ENCODE data around the gene FGF18. TPM values are rescaled to one million over a fixed set of nuclear protein-coding genes. Genes with fewer than 3 reads are reported as not detected.

FGF18 gene
- total RNA-seq, 1 experiment from 2014 or later = 0.52 TPM

DNA sequence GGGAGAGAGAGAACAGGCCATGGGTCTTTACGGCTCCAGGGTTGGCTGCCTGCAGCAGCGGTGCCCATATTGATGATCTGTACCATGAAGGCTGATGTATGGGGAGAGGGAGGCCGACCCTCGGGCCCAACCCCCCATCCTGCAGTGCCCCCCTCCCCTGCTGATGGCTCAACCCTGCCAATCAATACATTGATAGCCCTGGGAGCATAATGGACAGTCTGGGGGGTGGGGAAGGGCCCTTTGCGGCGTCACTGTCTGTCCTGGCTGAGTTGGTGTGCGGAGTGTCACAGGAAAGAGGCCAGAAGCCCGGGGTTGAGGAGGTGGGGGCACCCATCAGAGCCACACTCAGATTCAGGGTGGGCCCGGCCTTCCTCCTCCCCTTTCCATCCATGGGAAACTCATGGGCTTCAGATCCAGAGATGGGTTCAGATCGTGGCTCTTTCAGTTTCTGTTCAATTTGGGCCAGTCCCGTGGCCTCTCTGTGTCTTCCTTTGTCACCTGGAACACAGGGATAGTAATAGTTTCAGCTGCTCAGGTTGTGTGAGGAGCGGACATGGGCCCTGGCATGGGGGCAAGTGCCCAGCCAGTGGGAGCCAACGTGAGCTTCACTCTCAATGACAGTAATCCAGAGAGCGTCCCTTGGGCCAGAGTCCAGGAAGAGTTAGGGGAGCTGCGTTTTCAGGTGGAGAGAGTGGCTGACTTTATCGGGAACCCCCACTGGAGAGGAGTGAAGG, 9.5 kb downstream of the FGF18 start:
- Histone ChIP-seq H3K27me3 (ENCODE audit: insufficient read depth, low read depth) (no peaks in the 10 kb centered on the region), H3F3A (ENCODE audit: insufficient read depth, low read depth) (no peaks in the 10 kb centered on the region), H3K4me2 (no peak overlapping the region), H3K36me3 (ENCODE audit: low read depth) (no peaks in the 10 kb centered on the region), H3K79me2 (ENCODE audit: low read depth) (no peaks in the 10 kb centered on the region), H3K9me2 (ENCODE audit: insufficient read depth) (no peaks in the 10 kb centered on the region), H2AFZ (no peak overlapping the region), H3K27ac (no peak overlapping the region), H3K4me1 (replicated peaks; ENCODE audit: insufficient read depth) (0 out of 2 replicates have a peak, but pooled peaks cover 5% of the 10 kb centered on the region), H3K9me3 (ENCODE audit: insufficient read depth, low read depth) (no peaks in the 10 kb centered on the region), H4K20me1 (ENCODE audit: insufficient read depth) (no peaks in the 10 kb centered on the region), H3K4me3 (no peak overlapping the region)
- POLR2A ChIA-PET (ENCODE audit: unreplicated experiment) = no interaction called here
- intact Hi-C loops (cut with micrococcal nuclease; ENCODE audit: unreplicated experiment) = no loop called here
- no peak for DNase-seq
- BruUV-seq (replicated peaks) = no TSS peak
- CTCF ChIA-PET = no interaction called here
- TF ChIP-seq EZH2 (IDR thresholded peaks at IDR 0.05; ENCODE audit: low read depth) = no peak
- TF ChIP-seq, protein P1, sequence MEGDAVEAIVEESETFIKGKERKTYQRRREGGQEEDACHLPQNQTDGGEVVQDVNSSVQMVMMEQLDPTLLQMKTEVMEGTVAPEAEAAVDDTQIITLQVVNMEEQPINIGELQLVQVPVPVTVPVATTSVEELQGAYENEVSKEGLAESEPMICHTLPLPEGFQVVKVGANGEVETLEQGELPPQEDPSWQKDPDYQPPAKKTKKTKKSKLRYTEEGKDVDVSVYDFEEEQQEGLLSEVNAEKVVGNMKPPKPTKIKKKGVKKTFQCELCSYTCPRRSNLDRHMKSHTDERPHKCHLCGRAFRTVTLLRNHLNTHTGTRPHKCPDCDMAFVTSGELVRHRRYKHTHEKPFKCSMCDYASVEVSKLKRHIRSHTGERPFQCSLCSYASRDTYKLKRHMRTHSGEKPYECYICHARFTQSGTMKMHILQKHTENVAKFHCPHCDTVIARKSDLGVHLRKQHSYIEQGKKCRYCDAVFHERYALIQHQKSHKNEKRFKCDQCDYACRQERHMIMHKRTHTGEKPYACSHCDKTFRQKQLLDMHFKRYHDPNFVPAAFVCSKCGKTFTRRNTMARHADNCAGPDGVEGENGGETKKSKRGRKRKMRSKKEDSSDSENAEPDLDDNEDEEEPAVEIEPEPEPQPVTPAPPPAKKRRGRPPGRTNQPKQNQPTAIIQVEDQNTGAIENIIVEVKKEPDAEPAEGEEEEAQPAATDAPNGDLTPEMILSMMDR (conservative IDR thresholded peaks at IDR 0.05) = no peak

DNA sequence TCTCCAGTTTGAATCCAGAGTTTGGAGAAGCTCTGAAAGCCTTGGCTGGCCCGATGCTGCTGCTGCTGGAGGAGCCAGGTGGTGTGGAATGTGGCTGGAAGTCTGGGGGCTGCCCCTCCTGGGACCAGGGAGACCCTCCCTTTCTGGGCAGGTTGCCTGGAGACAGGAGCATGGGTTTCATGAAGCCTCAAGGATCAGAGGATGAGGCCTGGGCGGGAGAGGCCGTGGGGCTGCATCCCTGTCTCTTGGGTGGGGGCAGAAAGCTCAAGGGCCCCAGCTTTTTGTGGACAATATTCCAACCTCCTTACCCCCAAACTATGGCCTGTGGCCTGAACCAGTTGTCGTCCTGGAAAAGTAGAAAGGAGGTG, 10.1 kb downstream of the FGF18 start:
- Histone ChIP-seq H3K27ac (no peak overlapping the region), H3K4me3 (no peak overlapping the region), H3K9me3 (ENCODE audit: insufficient read depth, low read depth) (no peaks in the 10 kb centered on the region), H2AFZ (no peak overlapping the region), H3K36me3 (ENCODE audit: low read depth) (no peaks in the 10 kb centered on the region), H3K4me1 (replicated peaks; ENCODE audit: insufficient read depth) (0 out of 2 replicates have a peak, but pooled peaks cover 5% of the 10 kb centered on the region), H3K9me2 (ENCODE audit: insufficient read depth) (no peaks in the 10 kb centered on the region), H3F3A (ENCODE audit: insufficient read depth, low read depth) (no peaks in the 10 kb centered on the region), H3K27me3 (ENCODE audit: insufficient read depth, low read depth) (no peaks in the 10 kb centered on the region), H3K79me2 (ENCODE audit: low read depth) (no peaks in the 10 kb centered on the region), H4K20me1 (ENCODE audit: insufficient read depth) (no peaks in the 10 kb centered on the region), H3K4me2 (no peak overlapping the region)
- POLR2A ChIA-PET (ENCODE audit: unreplicated experiment) = no interaction called here
- intact Hi-C loops (cut with micrococcal nuclease; ENCODE audit: unreplicated experiment) = no loop called here
- no TSS peak for BruUV-seq (replicated peaks)
- TF ChIP-seq EZH2 (IDR thresholded peaks at IDR 0.05; ENCODE audit: low read depth) = no peak
- TF ChIP-seq, protein P1 (conservative IDR thresholded peaks at IDR 0.05) = no peak
- CTCF ChIA-PET = no interaction called here
- no peak for DNase-seq

DNA sequence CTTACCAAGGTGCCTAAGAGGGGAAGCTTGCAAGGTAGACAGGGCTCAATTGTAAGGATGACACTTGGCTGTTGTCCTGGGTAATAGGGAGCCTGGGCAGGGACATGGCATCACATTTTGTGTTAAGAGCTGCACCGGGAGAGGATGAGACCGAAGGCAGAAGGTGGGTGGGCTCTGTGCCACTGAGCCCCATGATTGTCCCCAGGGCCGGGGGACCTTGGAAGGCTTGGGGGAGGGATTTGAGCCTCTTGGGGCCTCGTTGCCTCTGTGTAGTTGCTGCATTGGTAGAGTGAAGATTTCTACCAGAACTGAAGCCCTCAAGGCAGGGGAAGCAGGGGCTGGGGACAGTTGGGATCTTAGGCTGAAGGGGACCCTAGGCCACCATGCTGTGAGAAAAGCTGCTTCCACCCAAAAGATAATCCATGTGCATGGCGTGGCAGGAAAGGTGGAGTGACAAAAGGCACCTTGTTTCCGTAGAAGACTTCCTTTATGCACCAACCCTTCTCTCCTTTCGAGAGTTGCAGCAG, 11.9 kb downstream of the FGF18 start:
- intact Hi-C loops (cut with micrococcal nuclease; ENCODE audit: unreplicated experiment) = no loop called here
- no peak overlapping the region for H3K27ac ChIP-seq
- H3K4me3 ChIP-seq = no peak overlapping the region
- H3K4me1 ChIP-seq (replicated peaks; ENCODE audit: insufficient read depth) = no peaks in the 10 kb centered on the region
- no peaks in the 10 kb centered on the region for H3K27me3 ChIP-seq (ENCODE audit: insufficient read depth, low read depth)
- no TSS peak for BruUV-seq (replicated peaks)
- H2AFZ ChIP-seq = no peak overlapping the region
- POLR2A ChIA-PET (ENCODE audit: unreplicated experiment) = no interaction called here
- H4K20me1 ChIP-seq (ENCODE audit: insufficient read depth) = no peaks in the 10 kb centered on the region
- no peaks in the 10 kb centered on the region for H3K79me2 ChIP-seq (ENCODE audit: low read depth)
- no peaks in the 10 kb centered on the region for H3K9me2 ChIP-seq (ENCODE audit: insufficient read depth)
- DNase-seq = no peak
- TF ChIP-seq, protein P1 (conservative IDR thresholded peaks at IDR 0.05) = no peak
- no peak for TF ChIP-seq EZH2 (IDR thresholded peaks at IDR 0.05; ENCODE audit: low read depth)
- H3K36me3 ChIP-seq (ENCODE audit: low read depth) = no peaks in the 10 kb centered on the region
- H3F3A ChIP-seq (ENCODE audit: insufficient read depth, low read depth) = no peaks in the 10 kb centered on the region
- CTCF ChIA-PET = no interaction called here
- no peaks in the 10 kb centered on the region for H3K9me3 ChIP-seq (ENCODE audit: insufficient read depth, low read depth)
- no peak overlapping the region for H3K4me2 ChIP-seq
